Measurements from ENCODE around the gene KLLN.
A peak's percentile ranks its signal among the peaks of the same experiment; 100 is the strongest.

The KLLN gene

DNA sequence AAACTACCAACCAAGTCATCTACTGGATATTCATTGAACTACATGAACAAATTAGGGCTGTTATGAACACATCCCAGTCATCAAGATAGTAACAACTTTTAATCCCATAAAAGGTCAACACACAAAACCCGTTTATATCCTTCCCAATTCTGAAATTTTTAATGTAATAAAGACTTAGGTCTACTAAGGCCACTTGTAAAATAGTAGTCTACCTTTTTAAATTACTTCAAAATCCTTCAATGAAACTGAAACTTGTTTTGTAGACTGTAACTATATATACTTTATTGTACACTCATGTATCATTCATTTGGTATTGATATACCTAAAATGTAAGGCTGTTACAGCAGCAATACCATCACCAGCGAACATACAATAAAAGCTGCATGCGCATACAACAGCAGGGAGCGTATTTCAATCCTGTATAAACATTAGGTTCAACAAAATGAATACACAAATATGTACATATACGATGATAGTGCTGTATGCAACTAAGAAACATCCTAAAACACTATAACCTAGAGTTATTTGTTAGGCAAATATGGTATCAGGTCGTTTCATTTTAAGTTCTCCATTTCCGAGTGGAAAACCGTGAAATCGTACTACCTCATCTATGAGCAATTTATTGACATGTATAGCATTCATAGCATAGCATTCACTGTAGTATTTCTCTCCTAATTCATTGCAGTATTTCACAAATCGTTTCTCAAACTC, 46.3 kb downstream of the KLLN start:
- Histone ChIP-seq H3K4me1 (ENCODE audit: control insufficient read depth in 1 of 2, insufficient read depth in 2 of 2, low read length in 2 of 2) (peaks cover 14 to 30% of the 10 kb centered on the region in 2 donors), H3K27ac (ENCODE audit: low read length) (peak overlapping the region; percentile 92)

GRCh38 chr10:87816163-87816897, 47.0 kb downstream of the KLLN start:
- H3K9me3 ChIP-seq (ENCODE audit: control insufficient read depth in 1 of 2, low read length in 2 of 2): no peaks in the 10 kb centered on the region
- H3K27me3 ChIP-seq (ENCODE audit: low read depth, low read length): no peaks in the 10 kb centered on the region
- peaks cover 14 to 30% of the 10 kb centered on the region in 2 donors for H3K4me1 ChIP-seq (ENCODE audit: control insufficient read depth in 1 of 2, insufficient read depth in 2 of 2, low read length in 2 of 2)
- H3K4me3 ChIP-seq (ENCODE audit: low read depth in 1 of 2, low read length in 2 of 2): peak overlapping the region; percentile 87 to 88
- no peaks in the 10 kb centered on the region for H3K36me3 ChIP-seq (ENCODE audit: control insufficient read depth in 1 of 2, insufficient read depth in 2 of 2, low read length in 2 of 2)
- H3K27ac ChIP-seq (ENCODE audit: low read length): peak overlapping the region; percentile 92

More for the DNA sequence above, 46.3 kb downstream of the KLLN start:
- H3K4me3 ChIP-seq (ENCODE audit: low read depth in 1 of 2, low read length in 2 of 2): peak overlapping the region; percentile 87 to 88
- no peaks in the 10 kb centered on the region for H3K27me3 ChIP-seq (ENCODE audit: low read depth, low read length)
- no peaks in the 10 kb centered on the region for H3K36me3 ChIP-seq (ENCODE audit: control insufficient read depth in 1 of 2, insufficient read depth in 2 of 2, low read length in 2 of 2)
- no peaks in the 10 kb centered on the region for H3K9me3 ChIP-seq (ENCODE audit: control insufficient read depth in 1 of 2, low read length in 2 of 2)

Data from muscle layer of duodenum (tissue), 2 donors.